Measurements from ENCODE around the gene PITX1. TPM values are rescaled to one million over a fixed set of nuclear protein-coding genes. Genes with fewer than 3 reads are reported as not detected.

Gene PITX1
- total RNA-seq, 1 experiment from 2014 or later, result 31.0 TPM

GRCh38 chr5:135055396-135055795 is 21.4 kb upstream of the PITX1 start:
- H4K20me1 ChIP-seq (ENCODE audit: insufficient read depth), result no peaks in the 10 kb centered on the region
- H2AFZ ChIP-seq (ENCODE audit: low read depth, low read length, poor library complexity, severe bottlenecking), result no peak overlapping the region
- DNase-seq (ENCODE audit: low read depth, low spot score) (no peak), ATAC-seq (no peak)
- CTCF ChIA-PET, result no interaction called here
- no peak for TF ChIP-seq ATF3 (IDR thresholded peaks at IDR 0.05)
- intact Hi-C loops (cut with micrococcal nuclease), result no loop called here
- no peaks in the 10 kb centered on the region for H3K9me2 ChIP-seq (ENCODE audit: insufficient read depth)
- RAD21 ChIA-PET (ENCODE audit: low non-redundant PET in 1 of 2, low total read pairs in 2 of 2, uncharacterized antibody in 2 of 2, unreplicated experiment in 2 of 2), result no interaction called here
- POLR2A ChIA-PET, result no interaction called here
- no peak overlapping the region for H3K4me2 ChIP-seq (ENCODE audit: low read length)
- H3K36me3 ChIP-seq (ENCODE audit: control insufficient read depth in 1 of 2, insufficient read depth in 2 of 2, low read length in 2 of 2), result no peaks in the 10 kb centered on the region
- no peaks in the 10 kb centered on the region for H3K9me3 ChIP-seq (ENCODE audit: control insufficient read depth in 1 of 2, insufficient read depth in 1 of 2, low read depth in 1 of 2, low read length in 2 of 2)
- no peaks in the 10 kb centered on the region for H3K79me2 ChIP-seq (ENCODE audit: insufficient read depth, low read length)
- BruUV-seq (replicated peaks), result no TSS peak
- H3K9ac ChIP-seq (ENCODE audit: low read length), result no peak overlapping the region
- H3K27me3 ChIP-seq (ENCODE audit: insufficient read depth, low read length), result no peaks in the 10 kb centered on the region
- no peaks in the 10 kb centered on the region for H3K4me1 ChIP-seq (ENCODE audit: control insufficient read depth in 1 of 2, insufficient read depth in 2 of 2, low read length in 2 of 2)
- no peak overlapping the region for H3K27ac ChIP-seq (ENCODE audit: low read depth, low read length)
- no peak overlapping the region for H3K4me3 ChIP-seq (replicated peaks in 1 of 2; ENCODE audit: low read depth in 1 of 2, low read length in 2 of 2)

- BruUV-seq (replicated peaks), result no TSS peak
- DNase-seq (ENCODE audit: low read depth, low spot score) (no peak), ATAC-seq (no peak)
- Histone ChIP-seq H3K27ac (ENCODE audit: low read depth, low read length) (no peak overlapping the region), H3K4me2 (ENCODE audit: low read length) (no peak overlapping the region), H3K36me3 (ENCODE audit: control insufficient read depth in 1 of 2, insufficient read depth in 2 of 2, low read length in 2 of 2) (no peaks in the 10 kb centered on the region), H3K4me3 (replicated peaks in 1 of 2; ENCODE audit: low read depth in 1 of 2, low read length in 2 of 2) (no peak overlapping the region), H3K9me2 (ENCODE audit: insufficient read depth) (no peaks in the 10 kb centered on the region), H3K27me3 (ENCODE audit: insufficient read depth, low read length) (no peaks in the 10 kb centered on the region), H2AFZ (ENCODE audit: low read depth, low read length, poor library complexity, severe bottlenecking) (no peak overlapping the region), H4K20me1 (ENCODE audit: insufficient read depth) (no peaks in the 10 kb centered on the region), H3K9me3 (ENCODE audit: control insufficient read depth in 1 of 2, insufficient read depth in 1 of 2, low read depth in 1 of 2, low read length in 2 of 2) (no peaks in the 10 kb centered on the region), H3K9ac (ENCODE audit: low read length) (no peak overlapping the region), H3K4me1 (ENCODE audit: control insufficient read depth in 1 of 2, insufficient read depth in 2 of 2, low read length in 2 of 2) (no peaks in the 10 kb centered on the region), H3K79me2 (ENCODE audit: insufficient read depth, low read length) (no peaks in the 10 kb centered on the region)
- ChIA-PET RAD21 (ENCODE audit: low non-redundant PET in 1 of 2, low total read pairs in 2 of 2, uncharacterized antibody in 2 of 2, unreplicated experiment in 2 of 2) (no interaction called here), CTCF (no interaction called here), POLR2A (no interaction called here)
- TF ChIP-seq EZH2phosphoT487 (IDR thresholded peaks at IDR 0.05; ENCODE audit: borderline replicate concordance) (no peak), POLR2A (IDR thresholded peaks at IDR 0.05; ENCODE audit: borderline replicate concordance, extremely low read depth, insufficient read depth, insufficient read length) (no peak), EZH2 (IDR thresholded peaks at IDR 0.05) (no peak), RAD21 (IDR thresholded peaks at IDR 0.05; ENCODE audit: low read depth) (no peak), MAX (IDR thresholded peaks at IDR 0.05) (no peak), ZNF274 (IDR thresholded peaks at IDR 0.05; ENCODE audit: low read depth, low read length) (no peak), YY1 (IDR thresholded peaks at IDR 0.05; ENCODE audit: extremely low read depth, insufficient replicate concordance, low read depth, low read length) (no peak), REST (IDR thresholded peaks at IDR 0.05; ENCODE audit: low read depth) (no peak), CEBPB (IDR thresholded peaks at IDR 0.05; ENCODE audit: low read depth) (no peak), ATF3 (IDR thresholded peaks at IDR 0.05) (no peak)
- intact Hi-C loops (cut with micrococcal nuclease), result no loop called here
Observed at GRCh38 chr5:135054546-135054945, 20.5 kb upstream of the PITX1 start.
